Esophagus muscularis mucosa (tissue), 4 donors: ENCODE results near the gene LSS. TPM values are rescaled to one million over a fixed set of nuclear protein-coding genes. Genes with fewer than 3 reads are reported as not detected.

Experiments
- DNase-seq: peaks from one replicate; pipeline ENCODE4 v3.0.0-alpha.2; 2017; ENCODE audit errors: extremely low spot score
- H3K27ac ChIP-seq, 4 donors: fragments of 200-600 bp; sonication (generic); replicated peaks in 1 of 4; 1 replicate in 3 of 4; 2 replicates in 1 of 4; pipeline ENCODE4 v1.5.1; 2016 to 2019; ENCODE audit warnings: mild to moderate bottlenecking in 1 of 4
- H3K27me3 ChIP-seq, 4 donors: fragments of 200-600 bp; sonication (generic); one replicate each; pipeline versions ENCODE4 v1.5.1 to v1.6.0; 2016 to 2019
- H3K36me3 ChIP-seq, 4 donors: fragments of 200-600 bp; sonication (generic); one replicate each; pipeline ENCODE4 v1.5.1; 2016 to 2019
- H3K4me1 ChIP-seq, 4 donors: fragments of 200-600 bp; sonication (generic); one replicate each; pipeline ENCODE4 v1.5.1; 2016 to 2019
- H3K4me3 ChIP-seq, 4 donors: fragments of 200-600 bp; sonication (generic); 1 replicate in 2 of 4; 2 replicates in 2 of 4; pipeline ENCODE4 v1.5.1; 2016 to 2019; ENCODE audit warnings: mild to moderate bottlenecking in 4 of 4, moderate library complexity in 1 of 4
- H3K9me3 ChIP-seq, 4 donors: fragments of 200-600 bp; sonication (generic); 1 replicate in 3 of 4; 2 replicates in 1 of 4; pipeline ENCODE4 v1.5.1; 2016 to 2019
- EP300 ChIP-seq: sonication (generic); formaldehyde crosslinking; IDR thresholded peaks from one replicate; pipeline ENCODE4 v1.6.1; 2017; ENCODE audit warnings: antibody characterized with exemption
- POLR2A ChIP-seq: fragments of 450-650 bp; IDR thresholded peaks from one replicate; pipeline ENCODE4 v1.6.1; 2017; ENCODE audit warnings: antibody characterized with exemption, moderate library complexity, mild to moderate bottlenecking, low read depth
- POLR2AphosphoS5 ChIP-seq, 2 donors: sonication (generic); formaldehyde crosslinking; IDR thresholded peaks; one replicate each; pipeline ENCODE4 v1.6.1; 2017; ENCODE audit warnings: antibody characterized with exemption in 2 of 2
- WGBS: methylation state at CpG from one replicate; pipeline ENCODE4 v1.1.5; 2018; 5-methylcytosine and 5-hydroxymethylcytosine counted together
- intact Hi-C: fragments of 100-400 bp; cut with DNase I; formaldehyde crosslinking; loops from one replicate; pipeline ENCODE4 v1.15.1; 2023
- total RNA-seq, 4 donors: library from RNA; depleted of rRNA; stranded (reverse); fragments of >200 nt; gene quantifications; one replicate each; pipeline versions ENCODE4 v1.1.0 to v1.2.1, GENCODE V29; 2016
- TF ChIP-seq, protein P1 (sequence below), 3 experiments: fragments of 200-600 bp in 2 of 3; fragments of 450-650 bp in 1 of 3; sonication (generic) in 2 of 3; IDR thresholded peaks; one replicate each; pipeline ENCODE4 v1.5.1; 2017 to 2019; ENCODE audit warnings: antibody characterized with exemption in 3 of 3, mild to moderate bottlenecking in 2 of 3, moderate library complexity in 1 of 3

Gene LSS
- total RNA-seq, 4 donors from 2014 or later, result 45.3 to 66.3 (median 53.1) TPM

GRCh38 chr21:46193829-46194373 lies 34.7 kb downstream of the LSS start:
- H3K27me3 ChIP-seq, result no peaks in the 10 kb centered on the region
- no peak for DNase-seq
- no peaks in the 10 kb centered on the region for H3K9me3 ChIP-seq
- TF ChIP-seq POLR2AphosphoS5 (IDR thresholded peaks at IDR 0.05) (no peak), EP300 (no peak), POLR2A (no peak)
- TF ChIP-seq, protein P1, sequence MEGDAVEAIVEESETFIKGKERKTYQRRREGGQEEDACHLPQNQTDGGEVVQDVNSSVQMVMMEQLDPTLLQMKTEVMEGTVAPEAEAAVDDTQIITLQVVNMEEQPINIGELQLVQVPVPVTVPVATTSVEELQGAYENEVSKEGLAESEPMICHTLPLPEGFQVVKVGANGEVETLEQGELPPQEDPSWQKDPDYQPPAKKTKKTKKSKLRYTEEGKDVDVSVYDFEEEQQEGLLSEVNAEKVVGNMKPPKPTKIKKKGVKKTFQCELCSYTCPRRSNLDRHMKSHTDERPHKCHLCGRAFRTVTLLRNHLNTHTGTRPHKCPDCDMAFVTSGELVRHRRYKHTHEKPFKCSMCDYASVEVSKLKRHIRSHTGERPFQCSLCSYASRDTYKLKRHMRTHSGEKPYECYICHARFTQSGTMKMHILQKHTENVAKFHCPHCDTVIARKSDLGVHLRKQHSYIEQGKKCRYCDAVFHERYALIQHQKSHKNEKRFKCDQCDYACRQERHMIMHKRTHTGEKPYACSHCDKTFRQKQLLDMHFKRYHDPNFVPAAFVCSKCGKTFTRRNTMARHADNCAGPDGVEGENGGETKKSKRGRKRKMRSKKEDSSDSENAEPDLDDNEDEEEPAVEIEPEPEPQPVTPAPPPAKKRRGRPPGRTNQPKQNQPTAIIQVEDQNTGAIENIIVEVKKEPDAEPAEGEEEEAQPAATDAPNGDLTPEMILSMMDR (IDR thresholded peaks at IDR 0.05), result no peak
- no peak overlapping the region for H3K27ac ChIP-seq
- 95% methylated on average over 9 of the region's 10 CpGs for WGBS
- H3K4me1 ChIP-seq, result peaks cover 21 to 26% (median 23%) of the 10 kb centered on the region in 4 donors
- intact Hi-C loops, result no loop called here
- no peak overlapping the region for H3K4me3 ChIP-seq
- H3K36me3 ChIP-seq, result peaks cover 49 to 96% (median 85%) of the 10 kb centered on the region in 4 donors

- no peak for DNase-seq
- Histone ChIP-seq H3K4me1 (peaks cover 33 to 39% (median 37%) of the 10 kb centered on the region in 4 donors), H3K36me3 (peaks cover 39 to 78% (median 72%) of the 10 kb centered on the region in 4 donors), H3K4me3 (no peak overlapping the region), H3K27ac (no peak overlapping the region), H3K9me3 (no peaks in the 10 kb centered on the region), H3K27me3 (no peaks in the 10 kb centered on the region)
- intact Hi-C loops, result no loop called here
- WGBS, result 92% methylated on average over 11 of the region's 20 CpGs
- TF ChIP-seq POLR2AphosphoS5 (IDR thresholded peaks at IDR 0.05) (no peak), EP300 (no peak)
Observed at GRCh38 chr21:46191686-46192575, 36.6 kb downstream of the LSS start.

- H3K4me3 ChIP-seq, result no peak overlapping the region
- DNase-seq, result no peak
- H3K36me3 ChIP-seq, result peaks cover 33 to 72% (median 65%) of the 10 kb centered on the region in 4 donors
- peak in 1 of 2 donors; percentile 23 for TF ChIP-seq POLR2AphosphoS5 (IDR thresholded peaks at IDR 0.05)
- no peak for TF ChIP-seq EP300
- TF ChIP-seq POLR2A, result no peak
- 86% methylated on average over 4 of the region's 4 CpGs for WGBS
- H3K27me3 ChIP-seq, result no peaks in the 10 kb centered on the region
- H3K27ac ChIP-seq, result peak overlapping the region in 3 of 4 donors; percentile 37 to 48 (median 43)
- no peaks in the 10 kb centered on the region for H3K9me3 ChIP-seq
- peaks cover 33 to 39% (median 37%) of the 10 kb centered on the region in 4 donors for H3K4me1 ChIP-seq
- intact Hi-C loops, result no loop called here
Observed at GRCh38 chr21:46191257-46191685, 37.3 kb downstream of the LSS start.

GRCh38 chr21:46190491-46191131 lies 38.0 kb downstream of the LSS start:
- WGBS, result 95% methylated on average over 10 of the region's 15 CpGs

GRCh38 chr21:46189959-46190490 lies 38.5 kb downstream of the LSS start:
- no peak overlapping the region for H3K4me3 ChIP-seq
- peaks cover 0 to under 1% (median 0%) of the 10 kb centered on the region in 4 donors for H3K27me3 ChIP-seq
- H3K4me1 ChIP-seq, result peaks cover 39 to 46% (median 40%) of the 10 kb centered on the region in 4 donors
- no peak for DNase-seq
- intact Hi-C loops, result loop anchor here (5.0 kb wide), 1 partner anchor 37 kb away; the partner anchor contains the start of gene LSS
- H3K36me3 ChIP-seq, result peaks cover 21 to 59% (median 53%) of the 10 kb centered on the region in 4 donors
- H3K9me3 ChIP-seq, result no peaks in the 10 kb centered on the region
- no peak for TF ChIP-seq POLR2A
- TF ChIP-seq, protein P1 (IDR thresholded peaks at IDR 0.05), result no peak
- TF ChIP-seq EP300, result no peak
- no peak for TF ChIP-seq POLR2AphosphoS5 (IDR thresholded peaks at IDR 0.05)
- 96% methylated on average over 7 of the region's 14 CpGs for WGBS
- H3K27ac ChIP-seq, result peak overlapping the region; percentile 74 to 78 (median 74)

More at GRCh38 chr21:46190491-46191131, 38.0 kb downstream of the LSS start:
- DNase-seq, result no peak
- Histone ChIP-seq H3K9me3 (no peaks in the 10 kb centered on the region), H3K36me3 (peaks cover 27 to 65% (median 59%) of the 10 kb centered on the region in 4 donors), H3K27me3 (no peaks in the 10 kb centered on the region), H3K4me3 (no peak overlapping the region), H3K4me1 (peaks cover 36 to 40% (median 37%) of the 10 kb centered on the region in 4 donors), H3K27ac (peak overlapping the region; percentile 37 to 78 (median 52))
- TF ChIP-seq POLR2AphosphoS5 (IDR thresholded peaks at IDR 0.05) (no peak), POLR2A (no peak), EP300 (no peak)
- TF ChIP-seq, protein P1 (IDR thresholded peaks at IDR 0.05), result no peak
- intact Hi-C loops, result no loop called here
